HL-60/S4 (cell line): ENCODE data around the gene MBD4.
"Not testable (repeated sequence)": the region's sequence is repeated elsewhere in the genome, so short reads cannot be mapped to it uniquely, and the experiment has no call there.

ENCODE experiments used
- in situ Hi-C: fragments of 300-500 bp; cut with MboI; formaldehyde crosslinking; loops from 2 replicates; pipeline ENCODE4 v1.14.3; 2022; ENCODE audit warnings: low sequenced_read_pairs

Gene MBD4

GRCh38 chr3:129385507-129385906, 54.2 kb downstream of the MBD4 start:
- in situ Hi-C loops, result not testable (repeated sequence)

GRCh38 chr3:129384594-129385323, 55.0 kb downstream of the MBD4 start:
- in situ Hi-C loops, result no loop called here

- in situ Hi-C loops, result not testable (repeated sequence)
Measured at GRCh38 chr3:129384103-129384502, 55.6 kb downstream of the MBD4 start.

DNA sequence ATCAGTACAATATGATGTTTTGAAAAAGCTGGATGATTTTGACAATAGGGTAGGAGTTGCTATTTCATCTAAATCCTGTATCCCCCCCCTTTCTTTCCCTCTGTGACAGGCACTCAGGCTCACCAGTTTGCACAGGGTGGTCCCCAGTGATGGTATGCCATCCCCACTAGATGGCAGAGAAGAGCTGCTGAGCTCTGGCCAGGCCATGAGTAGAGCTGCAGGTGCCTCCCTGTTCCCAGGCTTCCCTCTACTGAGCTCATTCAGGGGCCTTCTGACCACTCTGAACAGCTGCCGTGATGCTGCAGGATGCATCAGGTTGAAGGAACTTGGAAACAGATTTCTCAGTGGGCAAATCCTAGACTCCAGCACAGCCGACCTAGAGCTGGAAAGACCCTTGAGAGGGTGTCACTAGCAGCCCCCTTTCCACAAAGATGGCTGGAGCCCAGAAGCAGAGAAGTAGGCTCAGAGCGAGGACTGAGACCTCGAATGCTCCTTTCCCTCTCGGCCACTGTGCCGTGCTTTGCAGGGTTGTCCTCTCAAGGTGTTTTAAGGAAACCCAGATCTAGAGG, 56.4 kb downstream of the MBD4 start:
- in situ Hi-C loops, result no loop called here

GRCh38 chr3:129382366-129382765, 57.4 kb downstream of the MBD4 start:
- in situ Hi-C loops, result no loop called here
